MV-4-11 (cell line): ENCODE results near the gene ALX4.
A peak's percentile ranks its signal among the peaks of the same experiment; 100 is the strongest.

Experiments used
- DNase-seq: peaks from one replicate; lab custom pipeline; 2025; lab: John Stamatoyannopoulos, UW

ALX4 gene

DNA sequence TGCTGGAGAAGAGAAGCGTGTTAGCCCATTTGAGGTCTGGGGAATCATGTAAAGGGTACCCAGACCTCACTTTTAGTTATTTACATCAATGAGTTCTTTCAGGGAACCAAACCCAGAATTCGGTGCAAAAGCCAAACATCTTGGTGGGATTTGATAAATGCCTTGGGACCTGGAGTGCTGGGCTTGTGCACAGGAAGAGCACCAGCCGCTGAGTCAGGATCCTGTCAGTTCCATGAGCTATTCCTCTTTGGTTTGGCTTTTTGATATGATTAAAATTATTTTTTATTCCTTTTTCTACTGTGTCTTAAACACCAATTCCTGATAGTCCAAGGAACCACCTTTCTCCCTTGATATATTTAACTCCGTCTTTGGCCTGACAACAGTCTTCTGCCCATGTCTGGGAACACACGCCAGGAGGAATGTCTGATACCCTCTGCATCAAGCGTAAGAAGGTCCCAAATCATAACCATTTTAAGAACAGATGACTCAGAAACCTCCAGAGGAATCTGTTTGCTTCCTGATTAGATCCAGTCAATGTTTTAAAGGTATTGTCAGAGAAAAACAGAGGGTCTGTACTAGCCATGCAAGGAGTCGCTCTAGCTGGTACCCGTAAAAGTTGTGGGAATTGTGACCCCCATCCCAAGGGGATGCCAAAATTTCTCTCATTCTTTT lies 65.2 kb downstream of the ALX4 start:
- no peak for DNase-seq

DNA sequence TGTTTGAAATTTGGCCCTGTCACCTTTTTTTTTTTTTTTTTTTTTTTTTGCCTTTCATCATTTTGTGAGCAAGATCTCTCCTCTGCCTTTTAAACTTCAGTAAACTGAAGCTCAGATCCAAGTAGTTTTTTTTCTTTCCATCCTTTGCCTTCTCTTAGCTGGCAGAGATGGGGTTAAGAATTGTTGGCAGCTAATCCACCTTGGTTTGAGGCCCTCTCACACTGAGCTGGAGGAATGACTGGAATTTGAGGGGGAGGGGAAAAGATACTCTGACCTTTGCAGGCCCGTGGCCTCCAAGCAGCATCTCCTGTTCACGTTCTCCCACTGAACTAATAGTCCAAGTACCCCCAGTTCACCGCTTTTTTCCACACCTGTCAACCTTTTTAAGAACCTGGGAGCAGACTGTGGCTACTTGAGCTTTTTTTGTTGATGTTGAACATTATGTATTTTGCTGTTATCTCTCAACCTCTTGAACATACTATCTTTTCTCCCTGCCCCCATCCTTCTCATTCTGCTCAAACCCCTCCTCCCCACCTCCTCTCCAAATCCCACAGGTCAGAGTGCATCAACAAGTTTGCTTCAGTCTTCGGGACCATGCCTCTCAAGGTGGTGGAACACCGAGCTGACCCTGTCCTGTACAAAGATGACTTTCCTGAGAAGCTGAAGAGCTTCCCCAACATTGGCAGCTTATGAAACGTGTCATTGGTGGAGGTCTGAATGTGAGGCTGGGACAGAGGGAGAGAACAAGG lies 66.2 kb downstream of the ALX4 start:
- no peak for DNase-seq

- no peak for DNase-seq
These were observed 66.9 kb downstream of the ALX4 start for GRCh38 chr11:44243086-44243485.

GRCh38 chr11:44241851-44242250 lies 68.1 kb downstream of the ALX4 start:
- no peak for DNase-seq

DNA sequence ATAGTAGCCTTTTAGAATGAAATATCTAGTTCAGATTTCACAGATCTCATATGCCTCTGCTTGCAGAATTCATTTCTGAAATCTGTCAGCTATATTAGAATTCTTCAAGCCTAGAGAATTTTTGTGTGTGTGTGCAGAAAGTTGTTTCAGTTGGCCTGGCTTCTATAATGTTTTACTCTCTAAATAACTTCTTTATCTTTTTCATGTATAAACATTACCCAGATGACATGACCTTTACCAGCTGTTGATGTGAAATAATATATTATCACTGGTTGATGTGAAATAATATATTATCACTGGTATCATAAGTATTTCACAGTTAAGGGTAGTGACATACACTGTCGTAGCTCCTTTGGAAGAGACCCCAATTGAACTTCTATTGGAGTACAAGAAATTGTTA lies 72.8 kb downstream of the ALX4 start:
- DNase-seq = no peak

- DNase-seq = no peak
These were observed 73.6 kb downstream of the ALX4 start for GRCh38 chr11:44236296-44236695.

- DNase-seq = no peak
These were observed 74.2 kb downstream of the ALX4 start for GRCh38 chr11:44235765-44236201.

DNA sequence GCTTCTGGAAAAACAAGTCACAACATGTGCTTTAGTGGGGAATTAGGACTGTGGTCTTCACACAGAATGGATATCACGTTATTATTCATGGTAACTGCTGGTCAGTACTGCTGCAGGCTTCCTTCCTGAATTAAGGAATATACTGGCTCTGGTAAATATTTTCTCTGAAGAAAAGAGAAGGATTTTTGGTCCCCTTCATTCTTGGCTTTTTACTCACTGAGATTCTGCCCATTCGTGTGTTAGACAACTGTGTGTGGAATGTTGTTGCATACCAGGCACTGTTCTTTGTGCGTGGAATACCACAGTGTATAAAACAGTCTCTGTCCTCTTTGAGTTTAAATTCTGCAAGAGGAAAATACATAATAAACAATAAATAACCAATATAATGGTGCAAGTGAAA lies 80.3 kb downstream of the ALX4 start:
- no peak for DNase-seq

GRCh38 chr11:44229098-44229497 lies 80.8 kb downstream of the ALX4 start:
- no peak for DNase-seq

GRCh38 chr11:44228379-44228778 lies 81.6 kb downstream of the ALX4 start:
- no peak for DNase-seq

DNA sequence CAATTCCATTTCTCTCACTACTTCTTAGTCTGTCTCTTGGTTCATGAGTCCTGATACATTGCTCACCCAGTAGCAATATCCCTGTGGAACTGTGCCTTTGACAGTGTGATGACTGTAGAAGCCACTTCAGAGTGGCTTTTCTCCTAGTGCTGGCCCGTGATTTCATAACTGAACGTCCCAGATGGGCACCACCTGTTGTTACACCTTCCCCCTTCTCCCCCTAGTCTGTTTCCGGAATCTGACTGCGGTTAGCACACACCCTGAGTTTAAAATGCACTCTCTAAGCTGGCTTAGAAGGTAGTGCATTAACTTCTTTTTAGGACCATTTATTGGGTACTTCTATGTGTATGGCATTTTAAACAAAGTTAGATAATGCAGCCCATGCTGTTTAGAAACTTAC lies 83.0 kb downstream of the ALX4 start:
- DNase-seq = no peak

- no peak for DNase-seq
These were observed 83.4 kb downstream of the ALX4 start for GRCh38 chr11:44226490-44226889.

- peak; percentile 3 for DNase-seq
These were observed 85.0 kb downstream of the ALX4 start for GRCh38 chr11:44224867-44225501.

GRCh38 chr11:44223238-44223637 lies 86.7 kb downstream of the ALX4 start:
- DNase-seq = no peak

- peak; percentile 68 for DNase-seq
These were observed 87.9 kb downstream of the ALX4 start for GRCh38 chr11:44221992-44222391.

- no peak for DNase-seq
These were observed 88.5 kb downstream of the ALX4 start for GRCh38 chr11:44221456-44221855.

DNA sequence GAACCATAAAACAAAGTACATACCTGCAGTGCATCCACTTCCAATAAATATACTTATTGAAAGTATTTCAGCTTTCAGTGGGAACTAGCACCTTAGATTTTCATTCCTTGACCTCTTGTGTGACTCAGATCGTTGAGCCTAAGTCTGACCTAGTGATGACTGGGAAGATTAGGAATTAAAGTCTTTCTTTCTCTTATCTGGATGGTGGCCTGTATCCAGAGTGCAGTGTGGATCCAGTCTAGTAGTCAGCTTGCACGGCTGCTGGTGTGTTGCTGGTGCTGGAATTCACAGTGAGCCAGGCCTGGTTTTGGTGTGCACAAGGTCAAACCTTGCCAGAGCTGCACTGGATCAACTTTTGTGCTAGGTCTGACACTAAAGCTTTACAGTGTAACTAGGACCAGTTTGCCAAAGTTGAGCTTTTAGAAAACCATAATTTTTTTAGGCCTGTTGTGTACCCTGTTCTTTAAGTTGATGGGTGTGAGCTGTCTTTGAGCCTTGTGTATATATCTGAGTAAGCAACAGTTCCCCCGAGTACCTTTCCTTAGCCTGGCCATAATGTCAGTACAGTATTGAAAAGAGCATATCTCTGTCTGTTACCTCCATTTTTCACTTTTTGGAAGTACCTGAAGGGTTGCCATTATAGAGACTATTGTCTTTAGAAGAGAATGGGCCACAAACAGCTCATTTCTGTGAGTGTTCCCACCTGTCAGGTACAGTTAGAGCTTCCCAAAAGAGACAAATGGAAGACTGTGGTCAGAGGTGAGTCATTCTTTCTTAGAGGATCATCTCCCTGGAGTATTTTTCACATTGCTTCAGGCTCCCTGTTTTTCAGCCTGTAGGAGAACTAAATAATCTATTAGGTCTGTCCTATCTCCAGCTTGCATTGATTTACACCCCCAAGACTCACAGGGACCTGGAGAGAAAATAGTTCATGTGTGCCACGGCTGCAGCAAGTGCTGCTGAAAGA lies 89.8 kb downstream of the ALX4 start:
- no peak for DNase-seq

DNA sequence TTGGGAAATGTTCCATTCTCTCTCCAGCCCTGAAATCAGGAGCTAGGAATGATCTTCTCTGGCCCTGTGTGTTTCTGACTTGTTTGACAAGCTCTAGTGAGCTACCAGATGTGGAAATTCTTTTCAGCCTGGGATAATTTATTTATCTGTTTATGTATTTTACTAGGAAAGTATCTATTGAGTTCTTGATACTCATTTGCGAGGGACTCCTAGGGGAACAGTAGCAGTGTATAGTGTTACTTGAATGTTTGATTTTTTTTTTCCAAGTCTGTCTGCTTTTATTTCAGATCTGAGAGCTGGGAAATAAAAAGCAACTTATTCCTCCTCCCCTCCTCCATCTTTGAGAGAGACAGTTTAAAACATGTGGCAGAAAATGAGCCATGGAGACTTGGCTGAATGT lies 92.5 kb downstream of the ALX4 start:
- DNase-seq = no peak

GRCh38 chr11:44213148-44213547 lies 96.8 kb downstream of the ALX4 start:
- no peak for DNase-seq

- no peak for DNase-seq
These were observed 97.8 kb downstream of the ALX4 start for GRCh38 chr11:44212128-44212527.
